Anterior cingulate cortex (tissue), 58 donors: ENCODE measurements around the gene GPR158.

Source experiments
- DNase-seq, 58 donors: peaks; one replicate each; lab custom pipeline; 2025; lab: John Stamatoyannopoulos, UW

The GPR158 gene

DNA sequence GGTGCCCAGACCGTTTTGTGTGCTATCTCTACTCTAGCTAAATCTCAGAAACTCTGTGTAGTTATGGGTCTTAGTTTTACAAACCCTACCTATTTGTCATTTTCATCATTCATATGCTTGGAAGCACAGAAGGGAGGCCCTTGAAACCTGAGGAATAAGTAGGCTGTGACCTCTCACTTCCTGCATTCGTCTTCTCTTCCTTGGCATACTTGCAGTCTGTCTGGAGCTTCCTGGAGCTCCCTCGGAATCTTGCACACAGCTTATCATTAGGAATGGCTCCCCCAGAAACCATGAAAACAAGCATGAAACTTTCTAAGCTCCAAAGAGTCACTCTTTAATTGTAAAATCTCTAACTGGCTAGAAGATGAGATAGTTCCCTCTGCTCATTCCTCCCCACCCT lies 382.3 kb downstream of the GPR158 start:
- no peak for DNase-seq

DNA sequence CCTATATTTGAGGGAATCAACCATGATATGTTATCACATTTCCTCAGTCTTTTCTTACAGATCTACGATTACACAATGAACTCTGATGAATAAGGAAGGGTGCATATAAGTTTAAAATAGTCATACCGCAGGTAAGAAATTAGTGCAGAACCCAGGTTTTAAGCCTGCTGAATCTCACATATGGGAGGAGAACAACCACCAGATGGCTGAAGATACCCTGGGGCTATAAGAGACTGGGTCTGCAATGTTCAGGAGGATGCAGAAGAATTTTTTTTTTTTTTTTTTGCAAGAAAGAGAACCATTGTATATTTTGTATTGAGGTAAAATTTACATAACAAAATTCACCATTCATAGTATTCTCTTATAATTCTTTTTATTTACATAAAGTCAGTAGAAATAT lies 387.0 kb downstream of the GPR158 start:
- DNase-seq = no peak

- DNase-seq = no peak
Observed at GRCh38 chr10:25562547-25562946, 387.7 kb downstream of the GPR158 start.

- no peak for DNase-seq
Observed at GRCh38 chr10:25564351-25564750, 389.6 kb downstream of the GPR158 start.

- DNase-seq = no peak
Observed at GRCh38 chr10:25565570-25565969, 390.8 kb downstream of the GPR158 start.

- no peak for DNase-seq
Observed at GRCh38 chr10:25573316-25573715, 398.5 kb downstream of the GPR158 start.

GRCh38 chr10:25575343-25575742 lies 400.5 kb downstream of the GPR158 start:
- DNase-seq = no peak

- no peak for DNase-seq
Observed at GRCh38 chr10:25578061-25578460, 403.3 kb downstream of the GPR158 start.

GRCh38 chr10:25582961-25583360 lies 408.2 kb downstream of the GPR158 start:
- DNase-seq = no peak

DNA sequence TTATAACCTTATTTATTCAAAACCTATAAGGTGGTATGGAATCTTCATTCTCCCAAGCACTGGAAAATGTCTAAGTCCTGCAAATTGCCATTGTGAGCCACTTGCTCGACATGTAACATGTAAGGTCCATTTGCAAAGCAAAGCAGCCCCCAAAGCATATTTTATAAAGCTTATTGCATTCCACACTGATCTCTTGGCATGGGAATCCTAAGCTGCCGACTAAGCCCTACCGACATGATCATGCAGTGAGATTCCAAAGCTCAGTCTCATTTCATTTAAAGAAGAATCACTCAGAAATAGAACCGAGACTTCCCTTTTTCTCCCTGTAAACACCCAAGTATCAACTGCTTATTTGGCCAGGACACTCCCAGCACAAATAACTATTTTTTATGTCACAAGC lies 425.9 kb downstream of the GPR158 start:
- no peak for DNase-seq

- DNase-seq = no peak
Observed at GRCh38 chr10:25604591-25604990, 429.8 kb downstream of the GPR158 start.

DNA sequence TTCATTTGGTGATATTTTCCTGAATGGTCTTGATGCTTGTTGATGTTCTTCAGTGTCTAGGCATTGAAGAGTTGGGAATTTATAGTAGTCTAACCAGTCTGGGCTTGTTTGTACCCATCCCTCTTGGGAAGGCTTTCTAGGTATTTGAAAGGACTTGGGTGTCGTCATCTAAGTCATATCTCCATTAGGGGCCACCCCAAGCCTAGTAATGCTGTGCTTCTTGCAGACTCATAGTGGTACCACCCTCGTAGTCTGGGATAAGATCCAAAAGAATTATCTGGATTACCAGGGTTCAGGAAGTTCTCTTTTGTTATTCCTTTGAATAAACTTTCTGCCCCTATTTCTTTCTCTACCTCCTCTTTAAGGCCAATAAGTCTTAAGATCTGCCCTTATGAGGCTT lies 439.9 kb downstream of the GPR158 start:
- DNase-seq = no peak

- DNase-seq = no peak
Observed at GRCh38 chr10:25615926-25616325, 441.1 kb downstream of the GPR158 start.

DNA sequence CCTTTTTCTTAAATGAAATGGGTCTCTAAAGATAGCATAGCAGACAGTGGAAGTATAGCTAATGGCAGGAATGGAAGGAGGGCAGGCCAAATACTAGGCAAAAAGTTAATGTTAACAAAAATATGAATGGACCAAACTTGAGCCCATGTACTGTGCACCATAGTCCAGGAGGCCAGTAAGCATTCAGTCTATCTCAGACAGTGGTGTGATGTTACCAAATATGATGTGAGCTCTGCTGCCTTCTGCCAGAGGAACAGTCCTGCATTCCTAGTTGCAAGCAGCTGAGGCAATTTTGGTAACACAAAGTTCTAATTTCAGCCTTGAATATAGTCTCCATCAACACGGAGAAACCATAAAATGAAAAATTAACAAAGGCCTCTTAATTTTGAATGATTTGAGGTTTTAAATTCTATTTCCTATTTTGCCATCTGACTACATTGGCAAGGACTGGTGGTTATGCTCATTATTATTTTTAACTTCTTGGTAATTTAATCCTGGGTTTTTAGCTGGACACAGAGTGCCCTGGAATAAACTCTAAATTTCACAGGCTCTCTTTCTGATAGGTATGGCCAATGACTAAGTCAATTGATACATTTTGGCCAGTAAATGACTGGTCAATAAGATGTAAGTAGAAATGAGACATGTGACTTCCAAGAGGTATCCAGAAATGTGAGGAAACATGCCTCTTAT lies 442.2 kb downstream of the GPR158 start:
- DNase-seq = no peak

GRCh38 chr10:25627606-25628005 lies 452.8 kb downstream of the GPR158 start:
- DNase-seq = peak in 7 of 58 donors; percentile 4 to 72 (median 23)

DNA sequence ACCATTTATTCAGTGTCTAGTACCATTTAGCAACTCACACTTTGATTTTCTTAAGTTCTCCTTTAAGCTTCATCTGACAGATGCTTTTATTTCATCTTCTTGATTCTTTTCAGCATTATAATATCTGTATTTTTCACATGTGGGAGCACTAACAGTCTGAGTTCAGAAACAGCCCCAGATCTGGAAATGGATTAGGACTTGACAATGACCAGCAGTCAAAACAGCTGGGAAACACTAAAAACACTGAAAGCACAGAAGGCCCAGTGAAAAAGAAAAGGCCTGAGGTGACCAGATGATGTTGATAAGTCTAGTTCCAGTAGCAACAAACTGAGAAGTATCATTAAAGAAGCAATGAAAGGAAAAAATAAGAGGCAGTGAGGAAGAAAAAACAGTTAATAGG lies 454.5 kb downstream of the GPR158 start:
- DNase-seq = no peak

GRCh38 chr10:25631471-25631870 lies 456.7 kb downstream of the GPR158 start:
- peak in 5 of 58 donors; percentile 11 to 24 (median 18) for DNase-seq

GRCh38 chr10:25632802-25633201 lies 458.0 kb downstream of the GPR158 start:
- DNase-seq = no peak

GRCh38 chr10:25633542-25633941 lies 458.7 kb downstream of the GPR158 start:
- DNase-seq = no peak

GRCh38 chr10:25639646-25640045 lies 464.8 kb downstream of the GPR158 start:
- no peak for DNase-seq

DNA sequence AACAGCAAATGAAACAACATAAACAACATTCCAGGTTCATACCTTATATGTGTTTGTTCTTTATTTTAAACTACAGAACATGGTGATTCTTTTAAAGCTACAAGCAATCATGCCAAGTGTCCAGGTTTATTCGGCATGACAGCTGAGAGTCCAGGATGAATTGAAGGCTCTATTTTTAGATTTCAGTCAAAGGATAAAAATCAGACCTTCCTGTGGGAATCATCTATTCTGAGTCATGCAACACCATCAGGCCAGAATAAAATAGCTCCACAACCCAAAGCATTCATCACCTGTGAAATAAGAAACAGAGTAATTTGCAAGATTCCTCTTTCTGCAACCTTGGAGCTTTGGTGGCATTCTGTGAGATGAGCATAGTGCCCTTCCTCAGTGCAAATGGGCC lies 466.8 kb downstream of the GPR158 start:
- no peak for DNase-seq

- DNase-seq = no peak
Observed at GRCh38 chr10:25642721-25643120, 467.9 kb downstream of the GPR158 start.

DNA sequence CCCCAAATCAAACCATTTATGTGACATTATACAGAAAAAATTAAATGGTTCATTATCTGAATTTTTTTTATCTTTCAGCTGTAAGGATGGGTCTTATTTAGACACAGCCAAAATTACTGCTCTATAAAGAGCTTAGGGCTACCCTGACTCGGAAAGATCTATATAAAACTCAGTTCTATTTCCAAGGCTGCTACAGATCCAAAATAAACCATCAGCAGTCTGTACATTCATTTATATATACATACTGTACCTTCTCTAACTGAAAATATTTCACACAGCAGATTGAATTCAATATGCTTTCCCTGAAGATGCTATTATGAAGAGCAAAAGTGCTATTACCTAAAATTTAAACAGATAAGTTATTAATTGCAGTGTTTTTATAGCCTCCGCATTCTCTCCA lies 471.6 kb downstream of the GPR158 start:
- DNase-seq = no peak
